GM21528 (cell line): ENCODE results near the gene ENAH.
"Not testable (repeated sequence)": the region's sequence is repeated elsewhere in the genome, so short reads cannot be mapped to it uniquely, and the experiment has no call there.

Source experiments
- ATAC-seq: cut with Tn5 transposase; IDR thresholded peaks from one replicate; pipeline ENCODE4 v1.9.1; 2021; ENCODE audit warnings: mild to moderate bottlenecking, moderate library complexity; ENCODE audit not compliant: unreplicated experiment, low FRiP score

ENAH gene

GRCh38 chr1:225651376-225651871, 1.5 kb downstream of the ENAH start:
- ATAC-seq: no peak

GRCh38 chr1:225650179-225650578, 2.7 kb downstream of the ENAH start:
- no peak for ATAC-seq

- no peak for ATAC-seq
These were observed 7.6 kb downstream of the ENAH start for GRCh38 chr1:225645194-225645895.

- no peak for ATAC-seq
These were observed 8.3 kb downstream of the ENAH start for GRCh38 chr1:225644666-225645065.

GRCh38 chr1:225642177-225642576, 10.7 kb downstream of the ENAH start:
- no peak for ATAC-seq

- ATAC-seq: no peak
These were observed 14.1 kb downstream of the ENAH start for GRCh38 chr1:225638853-225639252.

- ATAC-seq: no peak
These were observed 15.2 kb downstream of the ENAH start for GRCh38 chr1:225637651-225638199.

- ATAC-seq: not testable (repeated sequence)
These were observed 15.9 kb downstream of the ENAH start for GRCh38 chr1:225636992-225637391.

- ATAC-seq: no peak
These were observed 17.3 kb downstream of the ENAH start for GRCh38 chr1:225635649-225636048.

- not testable (repeated sequence) for ATAC-seq
These were observed 20.1 kb downstream of the ENAH start for GRCh38 chr1:225632836-225633235.

GRCh38 chr1:225631021-225631663, 21.8 kb downstream of the ENAH start:
- ATAC-seq: no peak

GRCh38 chr1:225629483-225629882, 23.4 kb downstream of the ENAH start:
- ATAC-seq: no peak

- ATAC-seq: not testable (repeated sequence)
These were observed 24.1 kb downstream of the ENAH start for GRCh38 chr1:225628794-225629193.

- no peak for ATAC-seq
These were observed 25.5 kb downstream of the ENAH start for GRCh38 chr1:225627304-225627947.

GRCh38 chr1:225626698-225627097, 26.2 kb downstream of the ENAH start:
- ATAC-seq: no peak

- no peak for ATAC-seq
These were observed 35.0 kb downstream of the ENAH start for GRCh38 chr1:225617956-225618355.

- ATAC-seq: no peak
These were observed 35.4 kb downstream of the ENAH start for GRCh38 chr1:225617479-225617878.

GRCh38 chr1:225615403-225615790, 37.5 kb downstream of the ENAH start:
- ATAC-seq: not testable (repeated sequence)

GRCh38 chr1:225613006-225613405, 39.9 kb downstream of the ENAH start:
- ATAC-seq: no peak

GRCh38 chr1:225612287-225612686, 40.6 kb downstream of the ENAH start:
- ATAC-seq: no peak

- ATAC-seq: no peak
These were observed 41.2 kb downstream of the ENAH start for GRCh38 chr1:225611537-225612223.
